Measurements from ENCODE around the gene FOXL2NB. TPM values are rescaled to one million over a fixed set of nuclear protein-coding genes. Genes with fewer than 3 reads are reported as not detected.
A peak's percentile ranks its signal among the peaks of the same experiment; 100 is the strongest.

The FOXL2NB gene
- total and polyA plus RNA-seq, 4 donors: not detected

DNA sequence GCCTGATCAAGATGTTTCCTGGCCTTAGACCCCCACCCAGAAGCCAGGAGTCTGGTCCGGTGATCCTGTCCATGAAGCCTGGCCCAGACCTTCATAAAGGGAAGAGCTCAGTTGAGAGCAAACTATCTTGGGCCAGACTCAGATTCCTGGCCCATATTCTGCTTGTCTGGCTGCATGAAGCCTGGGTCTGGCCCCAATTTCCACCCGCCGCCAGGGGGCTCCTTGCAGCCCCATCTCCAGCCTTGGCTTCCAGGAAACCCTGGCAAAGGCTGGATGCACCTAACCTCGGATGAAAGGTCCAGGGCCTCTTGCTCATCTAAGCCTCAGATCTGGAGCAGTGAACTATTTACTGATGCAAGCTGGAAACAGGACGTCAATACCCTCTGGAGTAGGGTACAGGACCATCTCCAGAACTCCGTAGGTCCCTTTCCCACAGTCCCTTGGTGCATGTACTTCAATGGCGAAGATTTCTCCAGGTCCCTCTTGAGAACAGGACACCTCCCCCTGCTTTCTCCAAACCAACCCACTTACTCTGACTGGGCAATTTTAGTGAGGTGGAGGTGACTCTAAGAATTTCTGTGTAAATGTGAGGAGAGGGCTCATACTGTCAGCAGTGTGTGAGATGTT is 5.6 kb upstream of the FOXL2NB start:
- H3K4me3 ChIP-seq: no peak overlapping the region
- TF ChIP-seq, protein P1, sequence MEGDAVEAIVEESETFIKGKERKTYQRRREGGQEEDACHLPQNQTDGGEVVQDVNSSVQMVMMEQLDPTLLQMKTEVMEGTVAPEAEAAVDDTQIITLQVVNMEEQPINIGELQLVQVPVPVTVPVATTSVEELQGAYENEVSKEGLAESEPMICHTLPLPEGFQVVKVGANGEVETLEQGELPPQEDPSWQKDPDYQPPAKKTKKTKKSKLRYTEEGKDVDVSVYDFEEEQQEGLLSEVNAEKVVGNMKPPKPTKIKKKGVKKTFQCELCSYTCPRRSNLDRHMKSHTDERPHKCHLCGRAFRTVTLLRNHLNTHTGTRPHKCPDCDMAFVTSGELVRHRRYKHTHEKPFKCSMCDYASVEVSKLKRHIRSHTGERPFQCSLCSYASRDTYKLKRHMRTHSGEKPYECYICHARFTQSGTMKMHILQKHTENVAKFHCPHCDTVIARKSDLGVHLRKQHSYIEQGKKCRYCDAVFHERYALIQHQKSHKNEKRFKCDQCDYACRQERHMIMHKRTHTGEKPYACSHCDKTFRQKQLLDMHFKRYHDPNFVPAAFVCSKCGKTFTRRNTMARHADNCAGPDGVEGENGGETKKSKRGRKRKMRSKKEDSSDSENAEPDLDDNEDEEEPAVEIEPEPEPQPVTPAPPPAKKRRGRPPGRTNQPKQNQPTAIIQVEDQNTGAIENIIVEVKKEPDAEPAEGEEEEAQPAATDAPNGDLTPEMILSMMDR (IDR thresholded peaks at IDR 0.05; ENCODE audit: control extremely low read depth, extremely low read depth): no peak
- WGBS, 2 donors: 44 to 48% methylated on average over 7 of the region's 7 CpGs
- H3K4me1 ChIP-seq (ENCODE audit: control insufficient read depth in 5 of 5, insufficient read depth in 5 of 5, low read length in 5 of 5): peaks cover 0 to 39% (median 5%) of the 10 kb centered on the region in 5 donors
- H3K27ac ChIP-seq (ENCODE audit: low read depth in 1 of 2, low read length in 1 of 2): no peak overlapping the region
- H3K9me3 ChIP-seq (ENCODE audit: control insufficient read depth in 4 of 4, insufficient read depth in 3 of 4, low read length in 3 of 4): peaks cover 0 to 8% (median 0%) of the 10 kb centered on the region in 4 donors
- no peak for ATAC-seq (ENCODE audit: insufficient read depth, low FRiP score)
- H3K27me3 ChIP-seq (ENCODE audit: control insufficient read depth in 3 of 3, insufficient read depth in 3 of 3, low read length in 2 of 3): peaks cover 4 to 95% (median 90%) of the 10 kb centered on the region in 3 donors
- no peak overlapping the region for H3K9ac ChIP-seq (ENCODE audit: insufficient read depth in 1 of 2, low read length in 2 of 2)
- no peaks in the 10 kb centered on the region for H3K36me3 ChIP-seq (ENCODE audit: control insufficient read depth in 4 of 4, insufficient read depth in 4 of 4, low read length in 4 of 4)
- DNase-seq: peak; percentile 32 to 53 (median 47)

DNA sequence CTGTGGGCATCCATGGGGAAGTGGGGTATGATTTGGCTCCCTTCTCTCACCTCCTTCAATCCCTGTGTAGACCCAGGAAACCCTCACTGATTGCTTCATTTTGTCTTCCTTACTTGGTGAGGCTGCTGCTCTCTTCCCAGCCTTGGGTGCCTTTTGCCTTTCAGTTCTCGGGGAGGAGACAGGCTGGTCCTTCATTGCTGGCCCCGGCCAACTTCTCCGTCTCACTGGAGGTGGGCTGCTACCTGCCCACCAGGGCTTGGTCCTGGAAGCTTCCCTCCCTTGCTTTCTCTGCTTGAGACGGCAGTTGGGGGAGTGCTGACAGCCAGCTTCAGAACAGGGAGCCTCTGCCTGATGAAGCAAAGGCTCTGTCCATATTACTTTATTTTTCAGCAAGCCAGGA is 4.7 kb upstream of the FOXL2NB start:
- DNase-seq (no peak), ATAC-seq (ENCODE audit: insufficient read depth, low FRiP score) (no peak)
- peaks cover 0 to 8% (median 0%) of the 10 kb centered on the region in 4 donors for H3K9me3 ChIP-seq (ENCODE audit: control insufficient read depth in 4 of 4, insufficient read depth in 3 of 4, low read length in 3 of 4)
- WGBS, 2 donors: 75 to 77% methylated on average over 4 of the region's 4 CpGs
- H3K27me3 ChIP-seq (ENCODE audit: control insufficient read depth in 3 of 3, insufficient read depth in 3 of 3, low read length in 2 of 3): peaks cover 4 to 95% (median 84%) of the 10 kb centered on the region in 3 donors
- peaks cover 0 to 42% (median 5%) of the 10 kb centered on the region in 5 donors for H3K4me1 ChIP-seq (ENCODE audit: control insufficient read depth in 5 of 5, insufficient read depth in 5 of 5, low read length in 5 of 5)
- H3K36me3 ChIP-seq (ENCODE audit: control insufficient read depth in 4 of 4, insufficient read depth in 4 of 4, low read length in 4 of 4): no peaks in the 10 kb centered on the region
- H3K9ac ChIP-seq (ENCODE audit: insufficient read depth in 1 of 2, low read length in 2 of 2): no peak overlapping the region
- no peak overlapping the region for H3K4me3 ChIP-seq
- H3K27ac ChIP-seq (ENCODE audit: low read depth in 1 of 2, low read length in 1 of 2): no peak overlapping the region
- TF ChIP-seq, protein P1 (IDR thresholded peaks at IDR 0.05; ENCODE audit: control extremely low read depth, extremely low read depth): no peak

DNA sequence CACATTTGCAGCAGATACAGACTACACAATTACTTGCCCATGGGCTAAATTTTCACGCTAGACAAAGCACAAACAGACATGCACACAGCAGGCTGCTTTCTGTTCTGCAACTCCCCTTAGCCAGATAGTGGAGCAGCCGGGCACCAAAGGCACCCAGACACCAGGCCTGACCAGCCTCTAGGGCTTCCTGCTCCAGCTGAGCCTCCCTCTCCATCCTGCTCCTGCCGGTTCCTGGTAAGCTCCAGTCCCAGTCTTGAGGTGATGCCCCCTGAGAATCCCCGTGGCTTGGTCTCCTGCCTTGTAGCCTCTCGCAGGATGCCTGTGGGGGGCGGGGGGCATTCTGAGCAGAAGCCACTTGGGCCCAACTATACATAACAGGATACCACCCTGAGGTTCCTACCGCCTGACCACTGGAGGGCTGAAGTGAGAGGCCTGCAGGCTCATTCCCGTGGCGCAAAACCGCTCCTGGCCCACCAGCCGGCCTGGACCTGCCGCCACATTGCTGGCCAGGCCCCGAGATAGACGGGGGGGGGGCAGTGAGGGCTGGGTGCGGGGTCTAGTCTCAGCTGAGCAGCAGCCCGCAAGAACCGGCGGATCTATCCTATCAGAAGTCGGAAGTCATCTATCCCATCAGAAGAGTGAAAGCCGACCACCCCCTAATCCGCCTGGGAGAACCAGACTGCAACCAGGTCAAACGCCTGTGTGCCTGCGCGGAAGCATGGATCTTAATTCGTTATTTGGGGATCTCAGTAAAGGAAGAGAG is 4.0 kb upstream of the FOXL2NB start:
- DNase-seq (no peak), ATAC-seq (ENCODE audit: insufficient read depth, low FRiP score) (no peak)
- WGBS, 2 donors: 13 to 18% methylated on average over 25 of the region's 25 CpGs
- Histone ChIP-seq H3K4me3 (no peak overlapping the region), H3K27me3 (ENCODE audit: control insufficient read depth in 3 of 3, insufficient read depth in 3 of 3, low read length in 2 of 3) (peaks cover 4 to 95% (median 83%) of the 10 kb centered on the region in 3 donors), H3K36me3 (ENCODE audit: control insufficient read depth in 4 of 4, insufficient read depth in 4 of 4, low read length in 4 of 4) (no peaks in the 10 kb centered on the region), H3K9ac (ENCODE audit: insufficient read depth in 1 of 2, low read length in 2 of 2) (no peak overlapping the region), H3K27ac (ENCODE audit: low read depth in 1 of 2, low read length in 1 of 2) (no peak overlapping the region), H3K9me3 (ENCODE audit: control insufficient read depth in 4 of 4, insufficient read depth in 3 of 4, low read length in 3 of 4) (peaks cover 0 to 8% (median 0%) of the 10 kb centered on the region in 4 donors), H3K4me1 (ENCODE audit: control insufficient read depth in 5 of 5, insufficient read depth in 5 of 5, low read length in 5 of 5) (peaks cover 0 to 37% (median 5%) of the 10 kb centered on the region in 5 donors)
- TF ChIP-seq, protein P1 (IDR thresholded peaks at IDR 0.05; ENCODE audit: control extremely low read depth, extremely low read depth): no peak
